Adrenal gland (tissue), 19 donors: ENCODE measurements around the gene EEF1G. TPM values are rescaled to one million over a fixed set of nuclear protein-coding genes. Genes with fewer than 3 reads are reported as not detected.

Experiments used
- DNase-seq, 7 donors: peaks; one replicate each; pipeline ENCODE4 v3.0.0-alpha.2; 2019 to 2020
- H3K27ac ChIP-seq, 5 donors: fragments of 200-600 bp; sonication (generic) in 4 of 5; 1 replicate in 3 of 5; 2 replicates in 2 of 5; pipeline versions ENCODE4 v1.5.1 to v1.8.0; 2016 to 2020; ENCODE audit warnings: mild to moderate bottlenecking in 1 of 5
- H3K27me3 ChIP-seq: fragments of 200-600 bp; 2 replicates; pipeline ENCODE4 v1.8.0; 2021
- H3K36me3 ChIP-seq, 2 donors: fragments of 200-600 bp; replicated peaks in 1 of 2; 1 replicate in 1 of 2; 2 replicates in 1 of 2; pipeline versions ENCODE4 v1.5.1 to v1.8.0; 2018 to 2022
- H3K4me1 ChIP-seq, 2 donors: fragments of 200-600 bp; replicated peaks in 1 of 2; 1 replicate in 1 of 2; 2 replicates in 1 of 2; pipeline versions ENCODE4 v1.5.1 to v1.8.0; 2018 to 2021
- H3K4me3 ChIP-seq, 4 donors: fragments of 200-600 bp; sonication (generic) in 3 of 4; one replicate each; pipeline ENCODE4 v1.5.1; 2016 to 2018
- H3K9me3 ChIP-seq, 3 donors: fragments of 200-600 bp; sonication (generic) in 1 of 3; replicated peaks in 1 of 3; 1 replicate in 2 of 3; 2 replicates in 1 of 3; pipeline versions ENCODE4 v1.5.1 to v1.8.0; 2016 to 2021
- CTCF ChIP-seq, 6 experiments: fragments of 450-650 bp in 4 of 6; fragments of 200-600 bp in 2 of 6; sonication (generic) in 1 of 6; IDR thresholded peaks; 1 replicate in 5 of 6; 2 replicates in 1 of 6; pipeline versions ENCODE4 v1.5.1 to v1.8.0; 2016 to 2021; ENCODE audit warnings: antibody characterized with exemption in 6 of 6, mild to moderate bottlenecking in 2 of 6, moderate library complexity in 1 of 6
- POLR2A ChIP-seq, 2 donors: fragments of 450-650 bp; IDR thresholded peaks; one replicate each; pipeline ENCODE4 v1.6.1; 2017; ENCODE audit warnings: antibody characterized with exemption in 2 of 2, mild to moderate bottlenecking in 2 of 2, moderate library complexity in 1 of 2
- WGBS, 4 donors: extraction: QIAGEN DNeasy Blood & Tissue Kit in 2 of 4; methylation state at CpG; one replicate each; pipeline versions ENCODE4 v1.1.5 to v1.1.7; 2013 to 2017; 5-methylcytosine and 5-hydroxymethylcytosine counted together
- intact Hi-C, 2 donors: fragments of 100-400 bp; cut with DNase I; formaldehyde crosslinking; loops; one replicate each; pipeline versions ENCODE4 v1.14.1 to v1.15.0; 2022 to 2023
- long read RNA-seq, 10 donors: library from polyadenylated mRNA in 3 of 10; unstranded in 2 of 10; stranded (forward) in 1 of 10; transcript quantifications; one replicate each; pipeline ENCODE4 v2.0.0 and lab custom pipeline, GENCODE V29; 2021 to 2026
- polyA plus RNA-seq, 3 donors: library from polyadenylated mRNA; stranded (reverse); fragments of 200-250 nt in 2 of 3; fragments of 350-450 nt in 1 of 3; fragmentation: Illumina TruSeq in 1 of 3; extraction: RNeasy Lipid Tissue Mini Kit (QIAGEN cat#74804) in 1 of 3; gene quantifications; one replicate each; pipeline ENCODE4 v1.2.3, GENCODE V29; 2013 to 2014
- total RNA-seq, 9 donors: library from RNA; depleted of rRNA in 4 of 9; stranded (reverse); fragments of >200 nt in 4 of 9; fragments of 120-200 nt in 1 of 9; fragmentation: NEBNext Ultra II Directional in 1 of 9; extraction: Animal tissue kit (Norgen Biotek cat#: 25700) in 1 of 9; gene quantifications; one replicate each; pipeline versions ENCODE4 v1.1.0 to v1.2.4, GENCODE V29; 2013 to 2023
- donor health status: healthy with polysubstance abuse.
- donor health status: Bipolar disorder and iron deficiency.
- donor health status: DM: yes; HTN: yes; CAD: no.
- donor health status: DM: no; HTN: no; CAD: no.
- donor health status: DM: no; HTN: no; CAD: no.
- donor health status: DM: yes; HTN: yes; CAD: no.

The EEF1G gene
- total RNA-seq (1,000 to 10,000 TPM in 7 of 9 donors, 100 to 1,000 TPM in 2; 943 to 1,585 (median 1,192) TPM), polyA plus RNA-seq (1,000 to 10,000 TPM in 1 of 3 donors, 100 to 1,000 TPM in 2; 646 to 1,257 (median 934) TPM)
- long read RNA-seq, donor 1, transcript EEF1G-203 (9 exons, 2,496 nt), result minor isoform, 66 of 651 reads
- long read RNA-seq, donor 1, transcript EEF1G-201 (10 exons, 1,523 nt), result major isoform, 420 of 651 reads
- long read RNA-seq, donor 1, partial matches to known transcripts, result 165 of 651 reads
- long read RNA-seq, donor 1, other reads (novel, unspliced or antisense), result 0 of 651 reads
- long read RNA-seq, donor 2, transcript EEF1G-203 (9 exons, 2,496 nt), result minor isoform, 32 of 373 reads
- long read RNA-seq, donor 2, transcript EEF1G-201 (10 exons, 1,523 nt), result major isoform, 232 of 373 reads
- long read RNA-seq, donor 2, partial matches to known transcripts, result 109 of 373 reads
- long read RNA-seq, donor 2, other reads (novel, unspliced or antisense), result 0 of 373 reads
- long read RNA-seq, donor 3, transcript EEF1G-203 (9 exons, 2,496 nt), result minor isoform, 47 of 444 reads
- long read RNA-seq, donor 3, transcript EEF1G-201 (10 exons, 1,523 nt), result major isoform, 272 of 444 reads
- long read RNA-seq, donor 3, partial matches to known transcripts, result 125 of 444 reads
- long read RNA-seq, donor 3, other reads (novel, unspliced or antisense), result 0 of 444 reads
- long read RNA-seq, donor 4, transcript EEF1G-201 (10 exons, 1,523 nt), result major isoform, 1,952 of 2,085 reads
- long read RNA-seq, donor 4, transcript EEF1G-203 (9 exons, 2,496 nt), result minor isoform, 93 of 2,085 reads
- long read RNA-seq, donor 4, partial matches to known transcripts, result 26 of 2,085 reads
- long read RNA-seq, donor 4, other reads (novel, unspliced or antisense), result 14 of 2,085 reads
- long read RNA-seq, donor 5, transcript EEF1G-203 (9 exons, 2,496 nt), result minor isoform, 31 of 1,555 reads
- long read RNA-seq, donor 5, transcript EEF1G-201 (10 exons, 1,523 nt), result major isoform, 1,504 of 1,555 reads
- long read RNA-seq, donor 5, partial matches to known transcripts, result 10 of 1,555 reads
- long read RNA-seq, donor 5, other reads (novel, unspliced or antisense), result 10 of 1,555 reads
- long read RNA-seq, donor 6, transcript EEF1G-201 (10 exons, 1,523 nt), result major isoform, 1,291 of 1,371 reads
- long read RNA-seq, donor 6, transcript EEF1G-203 (9 exons, 2,496 nt), result minor isoform, 60 of 1,371 reads
- long read RNA-seq, donor 6, partial matches to known transcripts, result 13 of 1,371 reads
- long read RNA-seq, donor 6, other reads (novel, unspliced or antisense), result 7 of 1,371 reads
- long read RNA-seq, donor 7, transcript EEF1G-203 (9 exons, 2,496 nt), result minor isoform, 38 of 328 reads
- long read RNA-seq, donor 7, transcript EEF1G-201 (10 exons, 1,523 nt), result major isoform, 165 of 328 reads
- long read RNA-seq, donor 7, partial matches to known transcripts, result 125 of 328 reads
- long read RNA-seq, donor 7, other reads (novel, unspliced or antisense), result 0 of 328 reads
- long read RNA-seq, donor 8, transcript EEF1G-201 (10 exons, 1,523 nt), result major isoform, 535 of 776 reads
- long read RNA-seq, donor 8, transcript EEF1G-203 (9 exons, 2,496 nt), result minor isoform, 52 of 776 reads
- long read RNA-seq, donor 8, partial matches to known transcripts, result 189 of 776 reads
- long read RNA-seq, donor 8, other reads (novel, unspliced or antisense), result 0 of 776 reads
- long read RNA-seq, donor 9, transcript EEF1G-203 (9 exons, 2,496 nt), result minor isoform, 48 of 561 reads
- long read RNA-seq, donor 9, transcript EEF1G-201 (10 exons, 1,523 nt), result major isoform, 298 of 561 reads
- long read RNA-seq, donor 9, partial matches to known transcripts, result 215 of 561 reads
- long read RNA-seq, donor 9, other reads (novel, unspliced or antisense), result 0 of 561 reads
- long read RNA-seq, donor 10, transcript EEF1G-201 (10 exons, 1,523 nt), result major isoform, 196 of 271 reads
- long read RNA-seq, donor 10, transcript EEF1G-203 (9 exons, 2,496 nt), result minor isoform, 35 of 271 reads
- long read RNA-seq, donor 10, partial matches to known transcripts, result 40 of 271 reads
- long read RNA-seq, donor 10, other reads (novel, unspliced or antisense), result 0 of 271 reads

GRCh38 chr11:62573592-62574362, at the start of gene EEF1G:
Gene EEF1G (minus strand): TSS chr11:62573891. CDS start chr11:62573842, 49 bp downstream.
- H3K4me1 ChIP-seq, result peaks cover 13 to 45% of the 10 kb centered on the region in 2 donors
- 0% methylated on average over 31 to 46 of the region's 46 CpGs for WGBS, 4 donors
- H3K27ac ChIP-seq, result peak within 1 kb of the TSS; percentile 43 to 98 (median 85)
- no peaks in the 10 kb centered on the region for H3K9me3 ChIP-seq
- DNase-seq, result peak; percentile 98 to 100 (median 99)
- no peaks in the 10 kb centered on the region for H3K27me3 ChIP-seq
- H3K36me3 ChIP-seq, result peaks cover 0 to 58% of the 10 kb centered on the region in 2 donors
- TF ChIP-seq CTCF (IDR thresholded peaks at IDR 0.05) (peak in 1 of 6 experiments; percentile 9), POLR2A (IDR thresholded peaks at IDR 0.05) (peak; percentile 63 to 81)
- H3K4me3 ChIP-seq, result peak within 1 kb of the TSS; percentile 64 to 92 (median 83)
- intact Hi-C loops, result no loop called here

GRCh38 chr11:62622476-62623089, 48.9 kb upstream of the EEF1G start:
- WGBS, 4 donors, result 85 to 90% (median 87%) methylated on average over 7 of the region's 7 CpGs
- H3K4me3 ChIP-seq, result peak overlapping the region in 2 of 4 donors; percentile 18 to 87

More at GRCh38 chr11:62622476-62623089, 48.9 kb upstream of the EEF1G start:
- no peak for DNase-seq
- H3K27me3 ChIP-seq, result no peaks in the 10 kb centered on the region
- intact Hi-C loops, result no loop called here
- peak overlapping the region; percentile 61 to 96 (median 85) for H3K27ac ChIP-seq
- H3K4me1 ChIP-seq, result peaks cover 0 to 18% of the 10 kb centered on the region in 2 donors
- TF ChIP-seq CTCF (IDR thresholded peaks at IDR 0.05) (no peak), POLR2A (IDR thresholded peaks at IDR 0.05) (no peak)
- H3K9me3 ChIP-seq, result no peaks in the 10 kb centered on the region
- H3K36me3 ChIP-seq, result peaks cover 0 to 27% of the 10 kb centered on the region in 2 donors
